ENCODE data around the gene NRSN1.

Gene NRSN1, protein sequence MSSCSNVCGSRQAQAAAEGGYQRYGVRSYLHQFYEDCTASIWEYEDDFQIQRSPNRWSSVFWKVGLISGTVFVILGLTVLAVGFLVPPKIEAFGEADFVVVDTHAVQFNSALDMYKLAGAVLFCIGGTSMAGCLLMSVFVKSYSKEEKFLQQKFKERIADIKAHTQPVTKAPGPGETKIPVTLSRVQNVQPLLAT

DNA sequence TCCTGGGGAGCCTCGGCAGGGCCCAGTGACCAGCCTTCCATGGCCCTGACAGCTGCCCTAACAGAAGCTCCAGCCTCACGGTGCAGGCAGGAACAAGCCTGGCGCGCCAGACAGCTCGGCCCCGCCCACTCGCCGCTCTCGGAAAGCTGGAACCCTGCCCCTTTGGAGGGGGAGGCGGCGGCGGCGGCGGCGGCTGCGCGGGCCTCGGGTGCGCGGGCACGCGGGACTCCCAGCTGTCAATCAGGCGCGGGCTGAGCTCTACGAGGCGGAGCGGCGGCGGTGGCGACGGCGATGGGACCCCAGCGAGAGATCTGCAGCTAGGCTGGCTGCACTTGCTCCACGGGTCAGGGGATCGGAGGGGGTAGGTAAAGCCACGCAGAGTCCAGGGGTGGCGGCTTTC is at the start of gene NRSN1:
TSS of gene NRSN1 (plus strand) at position 236 of the 400 bp plus-strand sequence. CDS start 8,113 bp downstream, outside the sequence.
- Histone ChIP-seq H3K4me1 (ENCODE audit: control insufficient read depth, low read length) (no peaks in the 10 kb centered on the region), H3K27me3 (ENCODE audit: control insufficient read depth, low read length) (no peaks in the 10 kb centered on the region), H3K79me2 (ENCODE audit: control insufficient read depth, low read length) (no peaks in the 10 kb centered on the region), H3K9me3 (ENCODE audit: control insufficient read depth, insufficient read depth, low read length) (no peaks in the 10 kb centered on the region), H3K4me2 (ENCODE audit: low read length) (no peak within 1 kb of the TSS), H3K36me3 (ENCODE audit: control insufficient read depth, low read length) (no peaks in the 10 kb centered on the region), H3F3A (ENCODE audit: control insufficient read depth, insufficient read depth) (no peaks in the 10 kb centered on the region), H4K20me1 (ENCODE audit: control insufficient read depth, insufficient read depth, low read depth, low read length) (no peaks in the 10 kb centered on the region), H3K4me3 (ENCODE audit: low read length) (no peak within 1 kb of the TSS), H3K9me2 (replicated peaks; ENCODE audit: control insufficient read depth, low read length) (no peaks in the 10 kb centered on the region), H3K27ac (ENCODE audit: low read depth, low read length) (no peak within 1 kb of the TSS)
- TF ChIP-seq, protein P1, sequence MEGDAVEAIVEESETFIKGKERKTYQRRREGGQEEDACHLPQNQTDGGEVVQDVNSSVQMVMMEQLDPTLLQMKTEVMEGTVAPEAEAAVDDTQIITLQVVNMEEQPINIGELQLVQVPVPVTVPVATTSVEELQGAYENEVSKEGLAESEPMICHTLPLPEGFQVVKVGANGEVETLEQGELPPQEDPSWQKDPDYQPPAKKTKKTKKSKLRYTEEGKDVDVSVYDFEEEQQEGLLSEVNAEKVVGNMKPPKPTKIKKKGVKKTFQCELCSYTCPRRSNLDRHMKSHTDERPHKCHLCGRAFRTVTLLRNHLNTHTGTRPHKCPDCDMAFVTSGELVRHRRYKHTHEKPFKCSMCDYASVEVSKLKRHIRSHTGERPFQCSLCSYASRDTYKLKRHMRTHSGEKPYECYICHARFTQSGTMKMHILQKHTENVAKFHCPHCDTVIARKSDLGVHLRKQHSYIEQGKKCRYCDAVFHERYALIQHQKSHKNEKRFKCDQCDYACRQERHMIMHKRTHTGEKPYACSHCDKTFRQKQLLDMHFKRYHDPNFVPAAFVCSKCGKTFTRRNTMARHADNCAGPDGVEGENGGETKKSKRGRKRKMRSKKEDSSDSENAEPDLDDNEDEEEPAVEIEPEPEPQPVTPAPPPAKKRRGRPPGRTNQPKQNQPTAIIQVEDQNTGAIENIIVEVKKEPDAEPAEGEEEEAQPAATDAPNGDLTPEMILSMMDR (IDR thresholded peaks at IDR 0.05; ENCODE audit: low read depth, low read length, poor library complexity, severe bottlenecking): no peak
- no peak for TF ChIP-seq EZH2phosphoT487 (IDR thresholded peaks at IDR 0.05; ENCODE audit: borderline replicate concordance, low read length)

DNA sequence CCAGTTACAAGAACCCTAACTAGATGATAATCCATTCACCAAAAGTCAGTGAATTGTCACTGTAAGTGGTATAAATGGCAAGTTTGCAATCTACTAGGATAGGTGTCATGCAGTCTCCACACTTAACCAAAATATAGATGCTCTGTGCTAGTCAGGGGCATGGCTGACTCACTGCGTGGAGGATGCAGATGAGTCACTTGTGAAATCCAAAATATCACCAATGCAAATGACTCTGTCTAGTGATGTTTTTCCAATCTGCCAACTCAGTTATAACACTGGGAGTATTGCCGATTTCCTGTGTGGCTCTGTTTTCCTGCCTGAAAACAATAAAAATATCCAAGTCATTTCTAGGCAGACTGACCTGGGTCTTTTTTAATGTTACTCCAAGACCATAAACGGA is 47.8 kb upstream of the NRSN1 start:
- Histone ChIP-seq H3K4me3 (ENCODE audit: low read length) (no peak overlapping the region), H3K9me2 (replicated peaks; ENCODE audit: control insufficient read depth, low read length) (no peaks in the 10 kb centered on the region), H3F3A (ENCODE audit: control insufficient read depth, insufficient read depth) (no peaks in the 10 kb centered on the region), H3K4me2 (ENCODE audit: low read length) (no peak overlapping the region), H3K27ac (ENCODE audit: low read depth, low read length) (no peak overlapping the region), H3K79me2 (ENCODE audit: control insufficient read depth, low read length) (no peaks in the 10 kb centered on the region), H4K20me1 (ENCODE audit: control insufficient read depth, insufficient read depth, low read depth, low read length) (no peaks in the 10 kb centered on the region), H3K9me3 (ENCODE audit: control insufficient read depth, insufficient read depth, low read length) (no peaks in the 10 kb centered on the region), H3K27me3 (ENCODE audit: control insufficient read depth, low read length) (no peaks in the 10 kb centered on the region), H3K4me1 (ENCODE audit: control insufficient read depth, low read length) (no peaks in the 10 kb centered on the region), H3K36me3 (ENCODE audit: control insufficient read depth, low read length) (no peaks in the 10 kb centered on the region)
- TF ChIP-seq EZH2phosphoT487 (IDR thresholded peaks at IDR 0.05; ENCODE audit: borderline replicate concordance, low read length): no peak
- TF ChIP-seq, protein P1 (IDR thresholded peaks at IDR 0.05; ENCODE audit: low read depth, low read length, poor library complexity, severe bottlenecking): no peak

DNA sequence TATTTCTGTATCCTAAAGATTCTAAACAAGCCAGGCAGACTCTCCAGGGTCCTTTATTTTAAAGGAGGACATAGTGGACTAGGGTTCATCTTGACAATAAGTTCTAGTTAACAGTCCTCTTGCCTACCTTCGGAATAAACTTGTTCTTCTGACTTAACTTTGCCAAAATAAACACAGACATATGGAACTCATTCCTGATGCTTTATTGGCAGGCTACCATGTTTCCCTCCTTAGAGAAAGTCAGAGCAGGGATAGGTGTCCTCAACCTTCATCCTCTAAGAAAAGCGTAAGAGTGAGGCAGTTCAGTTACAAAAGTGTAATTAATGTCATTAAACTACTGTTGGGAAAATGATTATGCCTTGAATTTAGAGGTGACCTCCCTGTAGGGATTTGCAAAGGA is 46.9 kb upstream of the NRSN1 start:
- H3K4me1 ChIP-seq (ENCODE audit: control insufficient read depth, low read length): no peaks in the 10 kb centered on the region
- TF ChIP-seq, protein P1 (IDR thresholded peaks at IDR 0.05; ENCODE audit: low read depth, low read length, poor library complexity, severe bottlenecking): no peak
- TF ChIP-seq EZH2phosphoT487 (IDR thresholded peaks at IDR 0.05; ENCODE audit: borderline replicate concordance, low read length): no peak
- no peaks in the 10 kb centered on the region for H3K27me3 ChIP-seq (ENCODE audit: control insufficient read depth, low read length)
- no peak overlapping the region for H3K4me3 ChIP-seq (ENCODE audit: low read length)
- no peaks in the 10 kb centered on the region for H4K20me1 ChIP-seq (ENCODE audit: control insufficient read depth, insufficient read depth, low read depth, low read length)
- no peak overlapping the region for H3K4me2 ChIP-seq (ENCODE audit: low read length)
- no peaks in the 10 kb centered on the region for H3K9me2 ChIP-seq (replicated peaks; ENCODE audit: control insufficient read depth, low read length)
- H3K36me3 ChIP-seq (ENCODE audit: control insufficient read depth, low read length): no peaks in the 10 kb centered on the region
- H3K9me3 ChIP-seq (ENCODE audit: control insufficient read depth, insufficient read depth, low read length): no peaks in the 10 kb centered on the region
- H3K79me2 ChIP-seq (ENCODE audit: control insufficient read depth, low read length): no peaks in the 10 kb centered on the region
- no peaks in the 10 kb centered on the region for H3F3A ChIP-seq (ENCODE audit: control insufficient read depth, insufficient read depth)
- H3K27ac ChIP-seq (ENCODE audit: low read depth, low read length): no peak overlapping the region
